ENCODE results near the gene LARP4B. TPM values are rescaled to one million over a fixed set of nuclear protein-coding genes. Genes with fewer than 3 reads are reported as not detected.

The LARP4B gene
- total and polyA plus RNA-seq, 2 donors (not counting 1 experiment from before 2014, with no cell fraction given): 35.6 to 129 TPM

- H4K20me1 ChIP-seq (ENCODE audit: control insufficient read depth, insufficient read depth, low read length, poor library complexity, severe bottlenecking): no peaks in the 10 kb centered on the region
- H3K27me3 ChIP-seq (replicated peaks in 1 of 4; ENCODE audit: control extremely low read depth in 1 of 4, control insufficient read depth in 3 of 4, insufficient read depth in 4 of 4, low read length in 3 of 4): no peaks in the 10 kb centered on the region
- Mint-ChIP-seq H3K27me3 (no peaks in the 10 kb centered on the region), H3K9me3 (ENCODE audit: insufficient read depth) (no peaks in the 10 kb centered on the region), H3K27ac (no peak overlapping the region), H3K4me3 (no peak overlapping the region), H3K4me1 (peaks cover 3% of the 10 kb centered on the region)
- no peak overlapping the region for H3K4me3 ChIP-seq (ENCODE audit: control extremely low read depth in 1 of 5, extremely low read depth in 1 of 5, insufficient read depth in 1 of 5, low read depth in 2 of 5, low read length in 4 of 5)
- peaks cover 0 to 2% of the 10 kb centered on the region in 2 donors for H3K4me1 ChIP-seq (ENCODE audit: control insufficient read depth in 2 of 2, insufficient read depth in 2 of 2, low read length in 2 of 2)
- H3K4me2 ChIP-seq (replicated peaks; ENCODE audit: low read depth, low read length, poor library complexity, severe bottlenecking): no peak overlapping the region
- TF ChIP-seq EZH2 (IDR thresholded peaks at IDR 0.05; ENCODE audit: borderline replicate concordance, insufficient read depth, low read depth, low read length, poor library complexity, severe bottlenecking): no peak
- no peak for TF ChIP-seq CTCF (IDR thresholded peaks at IDR 0.05)
- no peak for DNase-seq
- WGBS (ENCODE audit: insufficient coverage): 96% methylated on average over 23 of the region's 29 CpGs
- peaks cover 3% of the 10 kb centered on the region for H3K79me2 ChIP-seq (ENCODE audit: control insufficient read depth, insufficient read depth, low read length)
- H2AFZ ChIP-seq (ENCODE audit: insufficient read depth, low read depth, low read length, poor library complexity, severe bottlenecking): no peak overlapping the region
- intact Hi-C loops (cut with micrococcal nuclease): loop anchor here (5.0 kb wide), 1 partner anchor 298 kb away; no protein-coding TSS in a partner anchor
- H3K27ac ChIP-seq (ENCODE audit: low read length in 2 of 2): no peak overlapping the region
- ATAC-seq (ENCODE audit: low read depth): no peak
- ChIA-PET POLR2A (no interaction called here), CTCF (interaction anchor here (1.3 kb wide), 1 partner anchor 299 kb away, joined by 3 read pairs; no protein-coding TSS in a partner anchor)
- H3K9ac ChIP-seq (ENCODE audit: low read length): no peak overlapping the region
- peaks cover 14 to 78% of the 10 kb centered on the region in 2 experiments for H3K36me3 ChIP-seq (replicated peaks in 1 of 2; ENCODE audit: control extremely low read depth in 1 of 2, control insufficient read depth in 1 of 2, extremely low read depth in 1 of 2, insufficient read depth in 2 of 2, low read length in 1 of 2)
- H3K9me3 ChIP-seq (ENCODE audit: control extremely low read depth in 1 of 3, control insufficient read depth in 2 of 3, insufficient read depth in 1 of 3, low read length in 2 of 3): no peaks in the 10 kb centered on the region
Observed at GRCh38 chr10:809671-810350, 121.7 kb downstream of the LARP4B start.

DNA sequence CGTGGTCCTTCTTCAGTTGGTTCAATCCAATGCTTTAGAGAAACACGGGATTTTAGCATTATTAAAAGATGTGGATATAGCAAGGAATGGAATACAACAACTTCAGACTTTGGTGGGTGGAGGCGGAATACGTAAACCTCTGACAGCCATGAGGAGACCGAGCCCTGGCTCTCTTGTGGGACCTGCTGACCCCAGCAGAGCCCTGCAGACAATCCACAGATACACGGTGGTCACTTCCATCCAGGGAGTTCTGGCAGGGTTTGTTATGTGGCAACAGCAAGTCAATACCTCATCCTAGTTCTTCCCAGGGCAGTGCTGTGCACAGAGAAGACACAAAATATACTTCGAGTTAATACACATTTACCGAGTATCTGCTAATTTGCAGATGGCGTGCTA lies 123.5 kb downstream of the LARP4B start:
- no peak for DNase-seq
- Mint-ChIP-seq H3K27ac (no peak overlapping the region), H3K27me3 (no peaks in the 10 kb centered on the region), H3K4me3 (no peak overlapping the region), H3K9me3 (ENCODE audit: insufficient read depth) (no peaks in the 10 kb centered on the region), H3K4me1 (peaks cover 12% of the 10 kb centered on the region)
- Histone ChIP-seq H3K27ac (ENCODE audit: low read length in 2 of 2) (no peak overlapping the region), H3K27me3 (replicated peaks in 1 of 4; ENCODE audit: control extremely low read depth in 1 of 4, control insufficient read depth in 3 of 4, insufficient read depth in 4 of 4, low read length in 3 of 4) (no peaks in the 10 kb centered on the region), H3K79me2 (ENCODE audit: control insufficient read depth, insufficient read depth, low read length) (peaks cover 2% of the 10 kb centered on the region), H3K9me3 (ENCODE audit: control extremely low read depth in 1 of 3, control insufficient read depth in 2 of 3, insufficient read depth in 1 of 3, low read length in 2 of 3) (no peaks in the 10 kb centered on the region), H4K20me1 (ENCODE audit: control insufficient read depth, insufficient read depth, low read length, poor library complexity, severe bottlenecking) (no peaks in the 10 kb centered on the region), H3K9ac (ENCODE audit: low read length) (no peak overlapping the region), H3K4me1 (ENCODE audit: control insufficient read depth in 2 of 2, insufficient read depth in 2 of 2, low read length in 2 of 2) (peaks cover 0 to 11% of the 10 kb centered on the region in 2 donors), H2AFZ (ENCODE audit: insufficient read depth, low read depth, low read length, poor library complexity, severe bottlenecking) (no peak overlapping the region), H3K4me3 (ENCODE audit: control extremely low read depth in 1 of 5, extremely low read depth in 1 of 5, insufficient read depth in 1 of 5, low read depth in 2 of 5, low read length in 4 of 5) (no peak overlapping the region), H3K4me2 (replicated peaks; ENCODE audit: low read depth, low read length, poor library complexity, severe bottlenecking) (no peak overlapping the region), H3K36me3 (replicated peaks in 1 of 2; ENCODE audit: control extremely low read depth in 1 of 2, control insufficient read depth in 1 of 2, extremely low read depth in 1 of 2, insufficient read depth in 2 of 2, low read length in 1 of 2) (peaks cover 11 to 62% of the 10 kb centered on the region in 2 experiments)
- POLR2A ChIA-PET: no interaction called here
- intact Hi-C loops (cut with micrococcal nuclease): no loop called here
- CTCF ChIA-PET: no interaction called here
- WGBS (ENCODE audit: insufficient coverage): 98% methylated on average over 9 of the region's 9 CpGs
- TF ChIP-seq CTCF (IDR thresholded peaks at IDR 0.05) (no peak), EZH2 (IDR thresholded peaks at IDR 0.05; ENCODE audit: borderline replicate concordance, insufficient read depth, low read depth, low read length, poor library complexity, severe bottlenecking) (no peak)
- no peak for ATAC-seq (ENCODE audit: low read depth)

Measured in B cell (primary cell).